Right atrium auricular region (tissue), 2 donors: ENCODE data around the gene OR7D2. TPM values are rescaled to one million over a fixed set of nuclear protein-coding genes. Genes with fewer than 3 reads are reported as not detected.

Source experiments
- DNase-seq: peaks from one replicate; pipeline ENCODE4 v3.0.0-alpha.2; 2019; ENCODE audit warnings: low spot score
- H3K27ac ChIP-seq, 2 donors: fragments of 200-600 bp; sonication (generic); 1 replicate in 1 of 2; 2 replicates in 1 of 2; pipeline ENCODE4 v1.5.1; 2016 to 2019
- H3K27me3 ChIP-seq, 2 donors: fragments of 200-600 bp; sonication (generic); one replicate each; pipeline versions ENCODE4 v1.5.1 to v1.6.0; 2017 to 2019
- H3K36me3 ChIP-seq: fragments of 200-600 bp; sonication (generic); one replicate; pipeline ENCODE4 v1.5.1; 2016
- H3K4me1 ChIP-seq, 2 donors: fragments of 200-600 bp; sonication (generic); one replicate each; pipeline versions ENCODE4 v1.5.1 to v1.6.0; 2017 to 2019
- H3K4me3 ChIP-seq, 2 donors: fragments of 200-600 bp; sonication (generic); 1 replicate in 1 of 2; 2 replicates in 1 of 2; pipeline ENCODE4 v1.5.1; 2017 to 2019; ENCODE audit warnings: mild to moderate bottlenecking in 1 of 2, moderate library complexity in 1 of 2
- H3K9me3 ChIP-seq, 2 donors: fragments of 200-600 bp; sonication (generic); one replicate each; pipeline ENCODE4 v1.5.1; 2019
- total RNA-seq, 2 donors: library from RNA; depleted of rRNA; stranded (reverse); fragments of >200 nt; gene quantifications; one replicate each; pipeline ENCODE4 v1.1.0, GENCODE V29; 2016
- TF ChIP-seq, protein P1 (sequence below), 2 donors: fragments of 200-600 bp; sonication (generic); IDR thresholded peaks; one replicate each; pipeline ENCODE4 v1.5.1; 2019; ENCODE audit warnings: antibody characterized with exemption in 2 of 2

The OR7D2 gene
- total RNA-seq, 2 donors from 2014 or later, result not detected

DNA sequence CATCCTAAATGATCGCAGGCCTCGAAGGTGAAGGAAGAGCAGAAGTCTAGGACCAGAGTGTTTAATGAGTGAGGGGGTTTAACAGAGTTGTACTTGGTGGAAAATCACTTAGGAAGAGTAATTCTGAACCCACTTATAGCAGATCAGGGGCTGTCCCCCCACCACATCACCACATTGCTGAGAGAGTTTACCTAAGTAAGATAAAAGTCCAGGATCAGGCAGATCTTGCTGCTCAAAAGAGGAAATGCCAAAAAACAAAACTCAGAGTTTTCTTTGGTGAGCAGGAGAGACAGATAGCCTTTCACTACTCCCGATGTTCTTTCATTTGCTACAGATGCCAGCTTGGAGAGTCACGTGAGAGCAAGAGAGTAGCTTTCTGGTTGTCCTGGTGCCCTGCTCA, 23.2 kb upstream of the OR7D2 start:
- no peak overlapping the region for H3K4me3 ChIP-seq
- H3K9me3 ChIP-seq, result peaks cover 0 to 12% of the 10 kb centered on the region in 2 donors
- H3K4me1 ChIP-seq, result no peaks in the 10 kb centered on the region
- TF ChIP-seq, protein P1, sequence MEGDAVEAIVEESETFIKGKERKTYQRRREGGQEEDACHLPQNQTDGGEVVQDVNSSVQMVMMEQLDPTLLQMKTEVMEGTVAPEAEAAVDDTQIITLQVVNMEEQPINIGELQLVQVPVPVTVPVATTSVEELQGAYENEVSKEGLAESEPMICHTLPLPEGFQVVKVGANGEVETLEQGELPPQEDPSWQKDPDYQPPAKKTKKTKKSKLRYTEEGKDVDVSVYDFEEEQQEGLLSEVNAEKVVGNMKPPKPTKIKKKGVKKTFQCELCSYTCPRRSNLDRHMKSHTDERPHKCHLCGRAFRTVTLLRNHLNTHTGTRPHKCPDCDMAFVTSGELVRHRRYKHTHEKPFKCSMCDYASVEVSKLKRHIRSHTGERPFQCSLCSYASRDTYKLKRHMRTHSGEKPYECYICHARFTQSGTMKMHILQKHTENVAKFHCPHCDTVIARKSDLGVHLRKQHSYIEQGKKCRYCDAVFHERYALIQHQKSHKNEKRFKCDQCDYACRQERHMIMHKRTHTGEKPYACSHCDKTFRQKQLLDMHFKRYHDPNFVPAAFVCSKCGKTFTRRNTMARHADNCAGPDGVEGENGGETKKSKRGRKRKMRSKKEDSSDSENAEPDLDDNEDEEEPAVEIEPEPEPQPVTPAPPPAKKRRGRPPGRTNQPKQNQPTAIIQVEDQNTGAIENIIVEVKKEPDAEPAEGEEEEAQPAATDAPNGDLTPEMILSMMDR (IDR thresholded peaks at IDR 0.05), result no peak
- H3K27ac ChIP-seq, result no peak overlapping the region
- peaks cover 59% of the 10 kb centered on the region for H3K36me3 ChIP-seq
- no peak for DNase-seq
- H3K27me3 ChIP-seq, result no peaks in the 10 kb centered on the region

DNA sequence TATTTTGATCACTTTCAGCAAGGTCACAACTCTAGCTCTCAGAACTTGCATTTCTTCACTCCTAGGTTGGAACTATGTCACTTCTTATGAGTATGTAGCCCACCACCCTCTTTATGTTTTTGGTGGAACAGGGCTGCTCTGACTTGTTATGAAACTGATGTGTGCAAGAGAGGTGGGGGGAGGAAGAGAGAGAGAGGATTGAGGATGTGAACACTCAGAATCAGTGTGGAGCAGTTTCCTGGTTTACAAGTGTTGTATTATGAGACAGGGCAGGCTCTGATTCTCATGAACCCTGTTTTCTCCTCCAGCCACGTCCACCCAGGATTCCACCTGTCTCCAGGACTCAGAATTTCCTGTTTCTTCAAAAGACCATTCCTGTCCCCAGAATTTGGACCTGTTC, 22.5 kb upstream of the OR7D2 start:
- Histone ChIP-seq H3K27me3 (no peaks in the 10 kb centered on the region), H3K9me3 (peaks cover 0 to 12% of the 10 kb centered on the region in 2 donors), H3K27ac (no peak overlapping the region), H3K36me3 (peaks cover 66% of the 10 kb centered on the region), H3K4me1 (no peaks in the 10 kb centered on the region), H3K4me3 (no peak overlapping the region)
- no peak for DNase-seq
- TF ChIP-seq, protein P1 (IDR thresholded peaks at IDR 0.05), result no peak

DNA sequence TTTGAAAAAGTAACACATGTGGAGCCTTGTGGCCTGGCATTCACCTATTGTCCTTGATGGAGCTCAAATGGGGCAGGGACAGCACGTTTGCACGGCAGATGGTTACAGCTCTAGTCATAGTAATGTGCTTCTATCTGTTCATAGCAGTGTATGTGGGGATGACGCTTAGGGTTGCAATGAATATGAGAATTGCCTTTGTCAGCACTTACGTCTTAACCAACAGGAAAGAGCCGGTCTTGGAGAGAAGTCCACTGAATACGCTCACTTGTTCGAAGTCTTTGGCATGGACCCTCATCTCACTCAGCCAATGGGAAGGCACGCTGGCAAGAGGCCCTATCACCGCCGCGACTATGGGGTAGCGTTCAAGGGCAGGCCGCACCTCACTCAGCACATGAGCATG, 18.9 kb upstream of the OR7D2 start:
- Histone ChIP-seq H3K27ac (no peak overlapping the region), H3K4me3 (no peak overlapping the region), H3K9me3 (peaks cover 0 to 11% of the 10 kb centered on the region in 2 donors), H3K27me3 (no peaks in the 10 kb centered on the region), H3K36me3 (peaks cover 90% of the 10 kb centered on the region), H3K4me1 (no peaks in the 10 kb centered on the region)
- TF ChIP-seq, protein P1 (IDR thresholded peaks at IDR 0.05), result no peak
- DNase-seq, result no peak

DNA sequence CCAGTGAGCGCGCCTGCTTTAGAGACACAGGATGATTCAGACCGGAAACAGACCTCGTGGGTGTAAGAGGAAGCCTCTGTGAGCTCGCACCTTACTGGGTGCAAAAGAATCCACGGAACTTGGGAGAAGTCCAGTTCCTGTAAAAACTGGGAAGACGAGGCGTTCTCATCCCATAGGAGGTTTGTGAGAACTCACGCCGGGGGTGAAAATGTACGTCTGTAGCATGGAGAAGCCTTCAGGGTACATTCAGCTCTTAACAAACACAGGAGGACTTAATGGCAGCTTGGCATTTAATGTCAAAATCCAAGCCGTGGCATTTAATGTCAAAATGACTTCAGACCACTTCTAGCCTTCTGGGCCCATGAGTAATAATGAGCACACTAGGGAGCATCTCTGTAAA, 17.4 kb upstream of the OR7D2 start:
- Histone ChIP-seq H3K27ac (no peak overlapping the region), H3K4me3 (no peak overlapping the region), H3K27me3 (no peaks in the 10 kb centered on the region), H3K36me3 (peaks cover 82% of the 10 kb centered on the region), H3K9me3 (peaks cover 0 to 4% of the 10 kb centered on the region in 2 donors), H3K4me1 (no peaks in the 10 kb centered on the region)
- TF ChIP-seq, protein P1 (IDR thresholded peaks at IDR 0.05), result no peak
- DNase-seq, result no peak

DNA sequence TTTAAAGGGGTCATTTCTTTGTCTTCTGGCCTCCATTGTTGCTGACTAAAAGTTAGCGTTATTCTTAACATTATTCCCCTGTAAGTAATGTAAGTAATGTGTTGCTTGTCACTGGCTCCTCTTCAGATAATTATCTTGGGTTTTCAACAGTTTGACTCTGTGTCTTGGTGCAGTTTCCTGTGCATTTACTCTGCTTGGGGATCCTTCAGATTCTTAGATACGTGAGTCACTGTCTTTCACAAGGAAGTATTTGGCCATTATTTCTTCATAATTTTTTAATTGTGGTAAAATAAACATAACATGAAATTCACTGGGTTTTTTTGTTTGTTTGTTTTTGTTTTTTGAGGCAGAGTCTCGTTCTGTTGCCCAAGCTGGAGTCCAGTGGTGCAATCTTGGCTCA, 13.5 kb upstream of the OR7D2 start:
- peaks cover 44% of the 10 kb centered on the region for H3K36me3 ChIP-seq
- peaks cover 0 to 2% of the 10 kb centered on the region in 2 donors for H3K9me3 ChIP-seq
- TF ChIP-seq, protein P1 (IDR thresholded peaks at IDR 0.05), result no peak

DNA sequence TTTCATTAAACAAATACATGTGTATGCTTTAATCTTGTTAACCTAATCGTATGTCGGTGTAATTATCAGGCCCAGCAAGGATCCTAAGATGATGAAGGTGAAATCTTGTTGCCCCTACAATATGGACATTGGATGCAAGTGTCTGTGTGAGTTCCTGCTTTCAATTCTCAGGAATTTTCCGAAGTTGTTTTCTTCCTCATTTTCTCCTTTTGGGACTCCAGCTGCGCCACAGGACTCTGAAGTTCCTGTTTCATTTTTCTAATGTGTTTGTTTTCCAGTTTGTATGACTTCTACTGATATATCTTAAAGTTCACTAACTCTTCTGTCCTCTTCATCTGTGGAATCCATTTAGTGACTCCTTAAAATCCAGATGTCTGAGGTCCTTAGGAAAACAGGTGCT, 11.9 kb upstream of the OR7D2 start:
- no peak for DNase-seq
- Histone ChIP-seq H3K27ac (no peak overlapping the region), H3K27me3 (no peaks in the 10 kb centered on the region), H3K9me3 (no peaks in the 10 kb centered on the region), H3K36me3 (peaks cover 28% of the 10 kb centered on the region), H3K4me3 (no peak overlapping the region), H3K4me1 (no peaks in the 10 kb centered on the region)
- TF ChIP-seq, protein P1 (IDR thresholded peaks at IDR 0.05), result no peak

More for the DNA sequence above, 13.5 kb upstream of the OR7D2 start:
- no peak overlapping the region for H3K4me3 ChIP-seq
- H3K27ac ChIP-seq, result no peak overlapping the region
- H3K4me1 ChIP-seq, result no peaks in the 10 kb centered on the region
- H3K27me3 ChIP-seq, result no peaks in the 10 kb centered on the region
- no peak for DNase-seq
